C4-2B (cell line): ENCODE measurements around the gene LRPAP1.

Experiments used
- H3K27ac ChIP-seq: fragments of 450-650 bp; 2 replicates; pipeline ENCODE4 v1.5.1; 2017
- ZFX ChIP-seq: fragments of 450-650 bp; IDR thresholded peaks from 2 replicates; pipeline ENCODE4 v1.6.1; 2017
- TF ChIP-seq, protein P1 (sequence below): fragments of 450-650 bp; conservative IDR thresholded peaks from 2 replicates; pipeline ENCODE4 v1.5.1; 2017; ENCODE audit warnings: mild to moderate bottlenecking

LRPAP1 gene

DNA sequence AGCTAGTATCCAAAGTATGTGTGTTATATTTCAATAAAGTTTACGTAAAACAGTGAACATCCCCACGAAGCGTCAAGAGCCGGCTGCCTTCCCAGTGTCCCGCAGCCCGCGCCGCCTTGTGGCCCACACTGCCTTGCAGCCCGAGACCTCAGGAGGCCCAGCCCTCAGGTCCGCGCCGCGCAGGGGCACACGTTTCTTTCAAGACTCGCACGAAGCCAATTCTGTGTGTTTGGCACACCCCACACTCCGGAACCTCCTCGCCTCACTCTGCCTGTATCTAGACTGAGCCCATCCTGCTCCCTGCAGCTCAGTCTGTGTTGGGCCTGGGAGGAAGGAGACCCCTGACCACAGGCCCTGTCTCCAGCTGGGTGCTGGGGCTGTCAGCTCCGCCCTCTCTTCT, 5.8 kb downstream of the LRPAP1 start:
- H3K27ac ChIP-seq, result no peak overlapping the region
- TF ChIP-seq ZFX, result no peak
- TF ChIP-seq, protein P1, sequence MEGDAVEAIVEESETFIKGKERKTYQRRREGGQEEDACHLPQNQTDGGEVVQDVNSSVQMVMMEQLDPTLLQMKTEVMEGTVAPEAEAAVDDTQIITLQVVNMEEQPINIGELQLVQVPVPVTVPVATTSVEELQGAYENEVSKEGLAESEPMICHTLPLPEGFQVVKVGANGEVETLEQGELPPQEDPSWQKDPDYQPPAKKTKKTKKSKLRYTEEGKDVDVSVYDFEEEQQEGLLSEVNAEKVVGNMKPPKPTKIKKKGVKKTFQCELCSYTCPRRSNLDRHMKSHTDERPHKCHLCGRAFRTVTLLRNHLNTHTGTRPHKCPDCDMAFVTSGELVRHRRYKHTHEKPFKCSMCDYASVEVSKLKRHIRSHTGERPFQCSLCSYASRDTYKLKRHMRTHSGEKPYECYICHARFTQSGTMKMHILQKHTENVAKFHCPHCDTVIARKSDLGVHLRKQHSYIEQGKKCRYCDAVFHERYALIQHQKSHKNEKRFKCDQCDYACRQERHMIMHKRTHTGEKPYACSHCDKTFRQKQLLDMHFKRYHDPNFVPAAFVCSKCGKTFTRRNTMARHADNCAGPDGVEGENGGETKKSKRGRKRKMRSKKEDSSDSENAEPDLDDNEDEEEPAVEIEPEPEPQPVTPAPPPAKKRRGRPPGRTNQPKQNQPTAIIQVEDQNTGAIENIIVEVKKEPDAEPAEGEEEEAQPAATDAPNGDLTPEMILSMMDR, result no peak

DNA sequence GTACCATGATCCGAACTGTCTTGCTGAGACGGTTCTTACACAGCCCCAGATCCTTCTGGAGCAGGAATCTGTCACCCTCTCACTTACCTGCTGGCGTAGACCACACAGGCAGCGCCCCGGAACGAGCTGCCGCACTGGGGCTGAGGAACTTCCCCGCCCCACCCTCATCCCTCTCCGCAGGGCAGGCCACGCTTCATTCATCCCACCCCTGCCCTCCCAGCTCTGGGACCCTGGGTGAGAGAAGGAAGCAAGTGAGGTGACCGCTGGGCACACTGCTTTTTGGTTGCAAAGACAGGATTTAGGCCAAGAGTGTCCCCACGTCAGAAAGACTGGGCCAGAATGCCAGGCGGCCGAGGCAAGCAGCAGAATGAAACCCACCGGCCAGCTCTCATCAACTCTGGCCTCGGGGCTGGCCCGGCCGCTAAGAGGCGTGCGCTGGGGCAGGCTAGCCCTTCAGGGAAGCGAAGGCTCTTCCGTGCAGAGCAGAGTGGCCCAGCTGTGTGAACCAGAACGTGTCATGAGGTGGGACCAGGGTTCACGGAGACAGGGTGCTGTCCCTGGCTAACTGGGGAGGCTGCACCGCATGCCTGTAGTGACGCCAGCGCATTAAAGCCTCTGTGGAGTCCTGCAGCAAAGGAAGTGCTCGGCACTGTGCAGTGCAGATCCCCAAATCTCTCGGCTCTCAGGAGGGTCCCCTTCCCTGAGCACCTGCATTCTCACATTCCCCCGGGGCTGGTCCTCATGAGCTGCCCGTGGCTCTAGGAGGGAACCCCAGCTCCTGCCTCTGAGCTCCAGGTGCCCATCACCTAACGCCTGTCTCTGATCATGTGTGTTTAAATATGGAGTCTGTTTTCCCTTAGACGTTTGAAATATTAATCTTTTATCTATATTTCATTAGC, 6.4 kb downstream of the LRPAP1 start:
- no peak overlapping the region for H3K27ac ChIP-seq
- TF ChIP-seq, protein P1, result no peak
- no peak for TF ChIP-seq ZFX

DNA sequence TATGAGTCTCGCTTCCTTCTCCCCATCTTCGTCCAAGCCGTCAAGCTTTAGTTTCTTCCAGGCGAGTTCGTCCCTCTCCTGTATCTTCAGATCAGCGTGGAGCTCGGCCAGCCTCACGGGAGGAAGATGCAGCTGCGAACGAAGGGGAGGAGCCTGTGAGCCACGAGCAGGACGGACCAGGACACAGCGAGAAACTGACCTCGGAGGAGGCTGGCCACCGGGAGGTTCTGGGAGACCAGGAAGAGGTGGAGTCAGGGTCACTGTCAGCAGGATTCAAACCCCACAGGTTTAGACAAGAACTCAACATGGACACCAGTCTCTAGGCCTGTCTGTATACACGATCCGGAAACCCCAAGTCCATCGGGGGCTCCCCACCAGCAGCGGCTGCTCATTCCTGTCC, 7.3 kb downstream of the LRPAP1 start:
- no peak for TF ChIP-seq ZFX
- TF ChIP-seq, protein P1, result no peak
- no peak overlapping the region for H3K27ac ChIP-seq

DNA sequence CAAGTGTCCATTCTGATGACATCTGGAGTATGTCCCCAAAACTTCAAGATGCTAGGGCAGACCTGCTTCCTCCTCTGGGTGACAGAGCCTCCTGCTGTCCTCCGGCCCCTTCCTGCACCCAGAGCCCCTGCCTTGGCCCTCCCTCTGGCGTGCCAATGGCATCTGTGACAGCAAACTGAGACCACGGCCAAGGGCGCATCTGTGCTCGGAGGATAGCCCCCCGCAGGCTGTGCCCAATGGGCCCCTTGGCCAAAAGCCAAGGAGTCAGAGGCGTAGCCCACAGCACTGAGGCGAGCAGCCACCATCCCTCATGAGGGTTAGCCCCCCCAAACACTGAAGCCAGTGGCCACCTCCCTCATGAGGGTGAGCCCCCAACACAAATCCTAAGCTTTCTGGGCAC, 7.9 kb downstream of the LRPAP1 start:
- H3K27ac ChIP-seq, result no peak overlapping the region
- TF ChIP-seq, protein P1, result no peak
- no peak for TF ChIP-seq ZFX

DNA sequence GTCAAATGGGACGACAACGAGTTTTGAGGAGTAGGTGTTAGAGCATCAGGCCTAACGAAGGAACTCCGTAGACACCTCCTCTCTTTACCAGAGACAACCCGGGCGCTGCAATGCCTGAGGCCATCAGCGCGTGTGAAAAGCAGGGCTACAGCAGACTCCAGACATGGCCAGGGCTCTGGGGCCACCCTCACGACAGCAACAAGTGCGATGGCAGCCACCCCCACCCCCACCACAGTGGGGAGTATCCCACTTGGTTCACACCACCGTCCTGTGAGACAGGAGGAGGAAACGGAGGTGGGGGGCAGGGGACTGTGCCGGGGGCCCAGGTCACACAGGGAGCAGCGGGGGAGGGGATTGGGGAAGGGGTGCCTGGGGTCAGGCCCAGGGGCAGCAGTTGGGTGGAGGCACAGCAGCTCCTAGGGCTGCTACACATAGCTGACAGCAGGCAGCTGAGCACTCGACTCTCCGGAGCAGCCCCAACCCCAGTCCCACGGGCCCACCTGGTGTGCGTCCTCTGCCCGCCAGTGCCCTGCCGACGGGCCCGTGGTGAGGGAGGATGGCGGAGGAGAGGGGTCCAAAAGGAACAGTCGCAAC, 8.5 kb downstream of the LRPAP1 start:
- TF ChIP-seq, protein P1, result no peak
- TF ChIP-seq ZFX, result no peak
- H3K27ac ChIP-seq, result no peak overlapping the region

DNA sequence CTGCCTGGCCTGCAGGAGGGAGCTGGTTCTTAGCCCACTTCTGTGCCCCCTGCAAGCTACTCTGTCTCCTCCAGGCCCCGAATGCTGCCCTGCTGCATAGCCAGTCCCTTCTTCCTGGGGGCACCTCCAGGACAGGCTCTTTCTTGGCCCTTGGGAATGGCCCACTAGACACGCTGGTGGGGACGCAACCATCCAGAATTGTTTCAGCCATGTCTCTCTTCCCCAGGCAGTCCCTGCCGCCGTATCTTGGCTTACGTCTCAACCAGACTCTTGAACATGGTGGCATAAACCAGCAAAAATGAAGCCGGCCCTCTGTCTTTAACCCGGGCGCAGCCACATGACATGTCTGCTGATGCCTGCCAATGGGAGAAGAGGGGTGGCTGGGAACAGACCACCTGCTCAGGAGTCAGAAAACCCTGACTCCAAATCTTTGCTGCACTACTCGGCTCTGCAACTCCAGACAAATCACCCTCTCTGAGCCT, 9.0 kb downstream of the LRPAP1 start:
- no peak for TF ChIP-seq ZFX
- no peak overlapping the region for H3K27ac ChIP-seq

DNA sequence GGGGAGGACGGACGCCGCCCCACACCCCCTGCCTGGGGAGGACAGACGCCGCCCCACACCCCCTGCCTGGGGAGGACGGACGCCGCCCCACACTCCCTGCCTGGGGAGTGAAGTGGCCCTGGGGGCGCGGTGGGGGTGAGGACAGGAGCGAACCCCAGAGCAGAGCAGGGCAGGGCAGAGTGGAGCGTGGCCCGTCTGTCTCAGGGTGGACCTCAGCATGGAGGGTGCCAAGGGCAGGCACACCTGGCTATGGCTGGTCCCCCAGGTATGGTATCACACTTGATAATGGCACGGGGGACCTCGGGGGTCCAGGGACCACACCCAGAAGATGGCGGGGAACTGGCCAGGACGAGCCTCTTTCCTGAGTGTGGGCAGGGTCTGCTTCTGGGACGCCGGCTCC, 9.6 kb downstream of the LRPAP1 start:
- TF ChIP-seq ZFX, result no peak
- TF ChIP-seq, protein P1, result no peak
- H3K27ac ChIP-seq, result no peak overlapping the region

DNA sequence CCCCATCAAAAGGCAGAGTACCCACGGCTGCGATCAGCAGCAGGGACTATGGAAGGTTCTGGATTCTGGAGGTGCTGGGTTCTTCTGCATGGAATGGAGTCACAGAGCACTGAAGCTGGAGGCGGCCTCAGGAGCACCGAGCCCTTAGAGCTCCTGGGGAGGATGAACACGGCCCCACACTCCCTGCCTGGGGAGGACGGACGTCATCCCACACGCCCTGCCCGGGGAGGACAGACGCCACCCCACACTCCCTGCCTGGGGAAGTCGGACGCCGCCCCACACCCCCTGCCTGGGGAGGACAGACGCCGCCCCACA, 9.9 kb downstream of the LRPAP1 start:
- H3K27ac ChIP-seq, result no peak overlapping the region
- TF ChIP-seq, protein P1, result no peak
- TF ChIP-seq ZFX, result no peak
